NCI-H1417 (cell line): ENCODE measurements around the gene ST6GAL1.
A peak's percentile ranks its signal among the peaks of the same experiment; 100 is the strongest.
"Not testable (repeated sequence)": the region's sequence is repeated elsewhere in the genome, so short reads cannot be mapped to it uniquely, and the experiment has no call there.

Experiments used
- DNase-seq, 3 experiments: peaks; one replicate each; lab custom pipeline; 2025; lab: John Stamatoyannopoulos, UW

The ST6GAL1 gene

DNA sequence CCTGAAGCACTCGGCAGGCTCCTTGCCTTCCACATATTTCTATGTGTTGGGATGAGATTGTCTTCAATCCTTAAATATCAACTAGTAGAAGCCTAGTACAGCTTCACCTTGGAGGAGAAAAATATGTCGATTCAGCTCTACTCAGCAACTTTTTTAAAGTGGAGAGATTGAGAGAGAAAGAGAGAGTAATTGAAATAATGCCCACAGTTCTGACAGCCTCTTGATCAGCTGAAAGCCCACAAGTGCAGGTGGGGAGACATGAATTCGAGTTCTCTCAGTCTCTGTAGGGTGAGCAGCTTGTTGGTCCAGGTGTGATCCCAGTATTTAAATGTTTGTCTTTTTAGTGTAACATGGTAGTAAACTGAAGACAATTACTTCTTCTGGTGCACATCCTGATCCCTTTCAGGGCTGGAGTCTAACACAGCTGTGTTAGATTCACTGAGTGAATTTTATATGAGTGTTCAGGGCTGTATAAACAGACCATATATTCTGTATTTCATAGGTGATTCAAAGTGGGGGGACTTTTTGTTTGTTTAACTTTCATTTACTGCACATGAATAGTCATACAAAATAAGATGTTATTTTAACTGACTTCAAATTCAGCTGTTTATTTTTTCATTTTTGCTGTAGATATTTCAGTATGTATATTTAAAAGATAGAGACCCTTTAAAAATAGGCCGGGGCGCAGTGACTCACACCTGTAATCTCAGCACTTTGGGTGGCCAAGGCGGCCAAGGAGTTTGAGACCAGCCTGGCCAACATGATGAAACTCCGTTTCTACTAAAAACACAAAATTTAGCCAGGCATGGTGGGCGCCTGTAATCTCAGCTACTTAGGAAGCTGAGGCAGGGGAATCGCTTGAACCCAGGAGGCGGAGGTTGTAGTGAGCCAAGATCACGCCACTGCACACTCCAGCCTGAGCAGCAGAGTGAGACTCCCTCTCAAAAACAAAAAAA, 64.0 kb downstream of the ST6GAL1 start:
- no peak for DNase-seq

DNA sequence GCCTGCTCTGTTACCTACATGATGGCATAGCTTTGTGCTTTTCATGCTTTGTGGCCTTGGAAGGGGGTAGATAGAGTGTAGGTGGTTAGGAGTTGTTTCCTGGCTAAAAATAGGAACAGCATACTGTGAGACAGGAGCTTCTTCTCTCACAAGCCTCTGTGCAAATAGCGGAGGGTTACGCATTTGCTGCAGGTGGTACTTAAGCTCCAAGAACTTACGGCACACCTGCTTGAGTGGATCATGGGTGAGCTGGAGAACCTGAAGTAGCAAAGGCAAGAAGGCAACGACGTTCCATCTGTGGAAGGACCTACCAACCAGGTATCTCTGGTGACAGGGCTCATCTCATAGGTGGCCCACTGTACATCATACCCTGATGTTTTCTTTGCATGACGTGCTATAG, 66.0 kb downstream of the ST6GAL1 start:
- peak in 2 of 3 experiments; percentile 12 to 78 for DNase-seq

DNA sequence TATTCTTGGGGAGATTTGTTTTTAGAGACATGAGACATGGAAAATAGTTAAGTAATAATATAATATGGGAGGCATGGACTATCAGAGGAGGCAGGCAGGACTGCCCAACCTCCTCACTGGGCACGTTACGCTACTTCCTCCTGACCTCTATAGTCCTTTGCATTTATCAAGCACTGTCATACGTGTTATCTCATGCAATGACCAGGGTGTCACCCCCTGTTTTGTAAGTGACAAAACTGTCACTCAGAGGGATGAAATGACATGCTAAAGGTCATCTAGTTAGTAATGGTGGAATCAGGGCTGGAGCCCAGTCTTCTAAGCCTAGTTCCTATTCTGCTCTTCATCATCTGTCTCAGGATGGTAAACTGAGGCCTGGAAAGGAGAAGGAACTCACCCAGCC, 66.7 kb downstream of the ST6GAL1 start:
- no peak for DNase-seq

DNA sequence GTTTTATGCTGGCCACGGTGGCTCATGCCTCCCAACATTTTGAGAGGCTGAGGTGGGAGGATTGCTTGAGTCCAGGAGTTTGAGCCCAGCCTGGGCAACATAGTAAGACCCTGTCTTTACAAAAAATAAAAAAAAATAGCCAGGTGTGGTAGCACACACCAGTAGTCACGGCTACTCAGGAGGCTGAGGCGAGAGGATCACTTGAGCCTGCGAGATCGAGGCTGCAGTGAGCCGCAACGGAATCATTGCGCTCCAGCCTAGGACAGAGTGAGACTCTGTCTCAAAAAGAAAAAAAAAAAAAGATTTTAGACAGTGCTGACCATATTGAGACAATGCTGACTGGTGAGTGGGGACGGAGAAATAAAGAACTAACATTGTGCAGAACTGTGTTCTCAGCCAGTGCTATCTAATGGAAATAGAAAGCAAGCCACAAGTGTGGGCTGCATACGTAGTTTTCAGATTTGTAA, 67.2 kb downstream of the ST6GAL1 start:
- no peak for DNase-seq

DNA sequence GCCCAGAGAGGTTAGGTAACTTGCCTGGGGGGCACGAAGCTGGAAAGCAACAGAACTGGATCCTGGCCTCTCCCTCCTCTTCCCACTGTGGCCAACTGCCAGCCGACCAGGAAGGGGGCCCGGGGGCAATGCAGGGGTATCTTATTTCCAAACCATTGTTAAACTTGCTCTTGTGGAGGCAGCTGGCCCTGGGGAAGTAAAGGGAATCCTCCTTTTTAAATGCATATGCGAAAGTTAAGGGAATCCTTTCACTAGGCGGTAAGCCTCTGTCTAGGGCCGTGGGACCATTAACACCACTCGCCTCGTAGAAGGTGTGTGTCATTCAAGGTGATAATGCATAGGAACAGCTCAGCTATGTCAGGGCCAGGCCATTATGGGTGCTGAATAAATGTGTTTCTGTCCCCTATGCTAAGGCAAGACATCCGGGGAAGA, 68.6 kb downstream of the ST6GAL1 start:
- no peak for DNase-seq

DNA sequence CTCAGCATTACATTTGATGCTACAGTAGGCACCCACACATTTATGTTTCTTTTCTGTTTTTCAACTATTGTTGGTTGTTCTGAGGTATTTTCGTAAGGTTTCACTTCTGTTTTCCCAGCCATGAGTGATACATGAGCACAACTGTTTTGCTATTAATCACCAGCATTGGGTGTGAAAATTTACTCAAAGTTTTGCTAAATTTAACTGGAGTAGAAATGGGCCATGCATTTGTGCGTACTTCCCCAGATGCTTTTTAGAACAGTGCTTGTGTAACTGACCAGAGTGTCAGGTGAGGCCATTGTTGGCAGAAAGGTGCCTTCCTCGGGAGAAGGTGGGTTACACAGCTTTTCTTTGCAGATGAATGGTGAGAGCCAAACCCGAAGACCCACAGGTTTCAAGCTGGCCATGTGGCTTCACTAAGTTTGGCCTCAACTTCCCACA, 70.4 kb downstream of the ST6GAL1 start:
- DNase-seq = no peak

DNA sequence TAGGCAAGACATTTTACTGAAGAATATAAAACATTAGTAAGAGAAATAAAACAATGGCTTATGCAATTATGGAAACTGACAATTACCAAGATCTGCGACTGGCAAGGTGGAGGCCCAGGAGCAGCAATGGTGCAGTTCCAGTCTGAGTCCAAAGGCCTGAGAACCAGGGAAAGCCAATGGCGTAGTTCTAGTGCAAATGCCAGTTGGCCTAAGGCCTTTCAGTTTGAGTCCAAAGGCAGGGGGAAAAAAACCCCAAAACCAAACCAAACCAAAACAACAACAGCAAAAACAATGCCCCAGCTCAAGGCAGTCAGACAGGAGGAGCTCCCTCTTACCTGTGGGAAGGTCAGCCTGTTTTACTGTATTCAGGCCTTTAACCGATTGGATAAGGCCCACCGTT, 72.6 kb downstream of the ST6GAL1 start:
- no peak for DNase-seq

DNA sequence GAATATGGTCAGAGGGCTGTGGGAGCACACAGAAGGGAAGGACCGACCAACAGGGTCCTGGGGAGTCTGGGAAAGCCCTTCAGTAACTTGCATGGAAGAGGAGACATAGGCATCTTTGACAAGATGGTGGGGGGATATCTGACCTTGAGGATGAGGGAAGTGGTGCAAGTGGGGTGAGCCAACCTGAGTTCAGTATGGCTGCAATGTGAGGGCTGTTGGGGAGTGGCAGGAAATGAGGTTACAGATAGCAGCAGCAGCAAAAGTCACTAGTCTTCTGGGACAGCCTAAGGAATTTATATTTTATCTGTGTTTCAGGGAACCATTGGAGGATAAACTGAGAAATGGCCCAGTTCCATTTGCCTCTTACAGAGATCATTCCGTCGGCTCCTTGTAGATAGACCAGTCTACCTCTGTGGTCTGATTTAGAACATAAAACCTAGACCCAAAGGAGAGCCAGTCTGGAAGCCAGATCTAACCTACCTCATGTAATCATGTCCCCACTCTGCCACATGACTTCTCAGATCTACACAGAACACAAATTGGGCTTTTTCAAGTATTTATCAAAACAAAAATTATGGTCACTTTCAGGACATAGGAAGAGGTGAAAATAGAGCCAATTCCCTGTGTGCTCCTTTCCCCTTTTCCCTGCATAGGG, 75.6 kb downstream of the ST6GAL1 start:
- no peak for DNase-seq

DNA sequence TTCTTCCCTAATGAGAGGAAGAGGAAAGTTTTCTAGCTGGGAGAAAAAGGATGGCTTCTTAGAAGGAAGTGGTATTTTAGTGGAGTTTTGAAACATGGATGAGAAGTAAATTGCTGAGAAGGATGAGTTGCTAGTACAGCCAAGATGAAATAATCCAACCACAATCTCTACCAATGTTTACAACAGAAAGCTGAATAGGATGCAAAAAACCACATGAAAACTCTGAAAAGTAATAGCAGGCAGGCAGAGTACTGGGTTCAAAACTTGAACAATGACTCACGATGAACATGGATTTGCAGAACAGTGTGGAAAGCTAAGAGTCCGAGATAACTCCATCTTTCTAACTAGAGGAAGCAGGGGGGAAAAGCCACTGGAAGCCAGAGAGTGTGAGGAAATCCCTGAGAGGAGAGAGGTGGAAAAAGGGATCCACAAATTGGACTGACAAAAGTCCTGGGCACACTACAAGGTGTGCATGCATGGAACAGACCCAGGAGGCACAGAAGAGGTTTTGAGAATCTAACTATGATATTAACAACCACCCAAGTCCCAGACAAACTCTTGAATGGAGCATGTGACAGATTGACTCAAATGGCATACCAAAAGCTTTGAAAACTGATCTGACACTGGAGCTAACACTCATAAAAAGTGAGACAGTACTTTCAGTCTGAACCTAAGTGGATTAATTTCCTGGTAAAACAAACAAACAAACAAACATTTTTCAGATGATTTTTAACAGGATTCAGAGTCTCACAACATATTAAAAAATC, 76.7 kb downstream of the ST6GAL1 start:
- DNase-seq = no peak

DNA sequence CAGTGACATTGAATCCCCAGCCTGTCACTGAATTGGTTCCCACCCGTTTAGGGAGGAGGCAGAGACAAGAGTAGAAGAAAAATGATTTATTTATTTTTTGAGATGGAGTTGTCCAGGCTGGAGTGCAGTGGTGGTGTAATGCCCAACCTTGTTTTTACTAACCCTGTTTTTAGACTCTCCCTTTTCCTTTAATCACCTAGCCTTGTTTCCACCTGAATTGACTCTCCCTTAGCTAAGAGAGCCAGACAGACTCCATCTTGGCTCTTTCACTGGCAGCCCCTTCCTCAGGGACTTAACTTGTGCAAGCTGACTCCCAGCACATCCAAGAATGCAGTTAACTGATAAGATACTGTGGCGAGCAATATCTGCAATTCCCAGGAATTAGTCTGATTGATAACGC, 80.1 kb downstream of the ST6GAL1 start:
- not testable (repeated sequence) for DNase-seq

DNA sequence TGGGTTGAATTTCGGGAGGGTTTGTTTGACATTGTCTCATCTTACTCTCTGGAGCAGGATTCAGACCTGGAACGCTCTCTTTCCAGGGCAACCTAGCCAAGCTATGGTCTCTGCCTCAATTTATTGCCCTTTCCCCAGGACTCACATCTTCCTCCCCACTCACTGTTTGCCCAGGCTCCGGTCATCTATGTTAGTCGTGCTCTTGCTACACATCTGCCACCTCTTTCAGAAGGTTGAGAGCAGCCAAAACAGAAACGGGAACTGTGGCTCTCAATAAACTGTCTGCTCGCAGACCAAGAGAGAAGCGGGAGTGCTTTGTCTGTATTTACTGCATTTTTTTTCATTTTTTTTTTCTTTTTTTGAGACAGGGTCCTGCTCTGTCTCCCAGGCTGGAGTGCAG, 81.6 kb downstream of the ST6GAL1 start:
- DNase-seq = no peak

DNA sequence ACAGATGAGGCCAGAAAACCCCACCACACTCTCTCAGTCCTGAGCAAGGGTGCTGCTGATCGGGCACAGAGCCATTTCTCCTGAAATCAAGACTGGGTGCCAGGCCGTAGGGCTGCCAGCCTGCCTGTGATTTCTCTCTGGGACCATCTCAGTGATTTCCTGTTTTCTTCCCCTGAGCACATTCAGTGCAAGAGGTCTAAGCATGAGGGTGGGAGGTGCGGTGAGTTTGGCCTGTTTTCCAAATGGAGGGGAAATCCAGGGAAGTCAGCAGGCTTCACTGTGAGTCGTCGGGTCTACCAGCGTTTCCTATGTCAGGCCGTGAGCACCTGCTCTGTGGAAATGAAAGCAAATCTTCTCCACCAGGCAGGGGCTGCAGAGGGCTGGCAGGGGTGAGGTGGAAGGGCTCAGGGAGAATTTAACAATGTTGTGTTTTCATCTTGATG, 82.3 kb downstream of the ST6GAL1 start:
- DNase-seq = no peak

DNA sequence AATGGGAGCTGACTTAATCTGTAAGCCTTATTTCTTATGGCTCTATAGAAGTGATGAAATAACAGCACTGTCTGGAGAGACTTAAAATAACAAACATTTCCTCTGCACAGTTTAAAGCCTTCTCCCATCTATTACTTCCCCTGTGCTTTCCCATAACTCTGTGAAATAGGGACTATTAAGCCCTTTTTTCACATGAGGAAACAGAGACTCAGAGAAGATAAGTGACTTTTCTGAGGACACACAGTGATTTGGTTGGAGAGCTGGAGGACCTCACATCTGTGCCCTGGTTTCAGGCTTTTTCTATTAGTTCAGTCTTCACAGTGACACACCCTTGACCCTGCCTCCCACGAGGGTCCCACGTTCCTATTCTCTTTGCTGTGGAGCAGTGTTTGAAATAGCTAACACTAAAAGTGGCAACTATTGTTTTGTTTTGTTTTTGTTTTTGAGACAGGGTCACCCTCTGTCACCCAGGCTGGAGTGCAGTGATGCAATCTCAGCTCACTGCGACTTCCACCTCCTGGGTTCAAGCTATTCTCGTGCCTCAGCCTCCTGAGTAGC, 82.9 kb downstream of the ST6GAL1 start:
- no peak for DNase-seq

DNA sequence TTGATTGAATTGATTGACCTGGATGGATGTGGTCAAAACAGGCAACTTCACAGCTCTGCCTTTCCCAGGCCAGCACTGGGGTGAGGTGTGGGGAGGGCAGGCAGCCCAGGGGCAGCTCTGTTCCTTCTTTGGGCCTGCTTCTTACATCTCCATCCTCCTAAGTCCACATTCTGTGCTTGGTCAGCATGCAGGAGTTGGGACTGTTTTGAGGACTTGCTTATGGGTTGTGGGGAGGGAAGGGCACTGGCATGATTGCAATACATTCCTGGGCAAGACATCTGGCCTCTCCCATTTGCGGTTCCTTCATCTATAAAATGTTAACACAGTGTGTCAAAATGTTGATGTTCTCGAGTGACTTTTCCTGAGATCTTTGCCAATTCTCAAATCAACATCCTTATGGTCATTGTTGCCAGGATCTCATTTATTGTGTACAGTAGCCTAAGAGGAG, 84.1 kb downstream of the ST6GAL1 start:
- no peak for DNase-seq

DNA sequence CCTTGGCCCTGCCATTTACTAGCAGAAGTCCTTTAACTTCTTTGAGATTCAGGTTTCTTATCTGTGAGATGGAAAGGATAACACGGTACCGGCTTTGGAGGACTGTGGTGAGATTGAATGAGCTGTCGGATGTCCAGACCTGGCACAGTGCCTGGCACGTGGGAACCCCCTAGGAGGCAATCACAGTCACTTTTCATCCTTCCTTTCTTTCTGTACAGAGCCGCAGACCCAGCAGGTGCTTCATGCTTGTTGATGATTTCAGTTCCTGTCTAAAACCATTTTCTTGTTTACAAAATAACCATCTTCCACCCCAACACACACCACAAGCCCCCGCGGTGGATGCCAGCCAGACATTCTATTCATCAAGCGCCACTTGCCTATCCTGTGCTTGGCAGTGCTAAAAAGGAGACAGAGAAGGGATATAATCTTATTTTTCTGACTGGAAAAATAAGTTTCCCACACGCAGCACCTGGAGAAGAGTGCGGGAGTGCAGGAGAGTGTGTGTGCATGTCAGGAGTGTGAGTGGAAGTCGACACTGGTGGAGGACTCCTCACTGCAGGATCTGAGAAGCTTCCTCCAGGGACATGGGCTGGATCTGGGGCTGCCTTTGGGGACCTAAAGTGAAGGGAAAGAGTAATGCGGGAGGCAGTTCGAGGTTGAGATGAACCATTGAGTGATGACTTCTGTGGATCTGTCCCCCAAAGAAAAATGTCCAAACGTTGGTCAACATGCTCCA, 85.7 kb downstream of the ST6GAL1 start:
- no peak for DNase-seq

DNA sequence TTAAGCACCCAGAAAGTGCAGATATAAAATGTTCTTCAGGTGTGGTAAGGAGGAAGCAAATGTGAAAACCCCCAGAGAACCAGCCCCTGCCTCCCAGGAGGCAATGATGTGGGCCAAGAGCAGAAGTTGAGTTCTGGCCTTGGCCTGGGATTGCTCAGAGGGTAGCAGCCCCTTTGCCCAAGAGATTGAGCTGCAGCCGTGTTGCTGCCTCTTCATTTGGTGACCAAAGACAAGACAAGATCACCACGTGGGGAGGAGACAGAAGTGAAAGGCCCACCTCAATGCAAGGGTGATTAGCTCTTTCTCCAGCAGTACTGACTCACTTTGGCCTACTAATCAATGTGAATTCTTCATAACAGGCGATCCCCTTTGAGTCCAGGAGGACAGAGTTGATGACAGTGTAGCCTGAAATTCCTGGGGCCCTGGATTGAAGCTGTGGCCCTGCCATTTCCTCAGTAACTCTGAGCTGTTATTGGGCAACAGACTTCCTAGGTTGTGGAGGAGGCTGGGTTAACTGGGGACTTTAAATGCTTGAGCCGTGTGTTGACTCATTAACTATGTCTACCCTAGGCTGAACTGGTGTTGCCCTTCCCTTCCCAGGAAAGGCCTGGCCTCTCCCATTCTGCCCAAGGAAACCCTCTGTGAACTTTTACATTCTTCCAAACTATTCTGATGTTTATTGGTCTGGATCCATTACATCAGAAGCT, 86.5 kb downstream of the ST6GAL1 start:
- no peak for DNase-seq

DNA sequence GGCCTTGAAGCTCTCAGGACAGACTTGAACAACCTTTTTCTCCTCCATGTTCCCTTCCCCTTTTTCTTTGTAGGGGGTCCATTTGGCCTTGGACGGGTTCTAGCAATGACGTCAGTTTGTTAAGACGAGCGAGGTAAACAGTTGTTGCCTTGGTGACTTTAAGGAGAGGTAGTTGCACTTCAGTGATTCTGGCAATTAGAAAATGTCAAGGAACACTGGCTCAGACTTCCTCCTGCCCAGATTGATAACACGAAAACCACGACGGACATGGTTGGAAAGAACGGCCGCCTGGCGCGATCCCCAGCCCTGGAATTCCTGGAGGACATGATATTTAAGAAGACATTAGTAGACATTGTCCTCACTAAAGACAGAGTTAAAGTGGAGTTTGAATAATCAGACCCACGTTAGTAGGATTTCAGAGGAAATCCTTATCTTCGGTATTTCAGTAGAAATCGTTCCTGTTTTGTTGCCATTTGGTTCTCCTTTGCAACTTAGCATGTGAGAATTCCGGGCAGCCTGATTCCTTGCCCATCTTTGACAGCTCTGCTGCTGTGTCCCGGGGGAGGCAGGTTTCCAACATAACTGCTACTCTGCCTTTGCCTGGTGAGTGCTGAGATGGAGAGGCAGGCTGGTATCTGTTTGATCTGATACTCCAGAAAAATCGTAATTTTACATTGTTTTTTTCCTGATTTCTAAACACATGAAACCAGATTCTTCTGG, 87.3 kb downstream of the ST6GAL1 start:
- DNase-seq = no peak

DNA sequence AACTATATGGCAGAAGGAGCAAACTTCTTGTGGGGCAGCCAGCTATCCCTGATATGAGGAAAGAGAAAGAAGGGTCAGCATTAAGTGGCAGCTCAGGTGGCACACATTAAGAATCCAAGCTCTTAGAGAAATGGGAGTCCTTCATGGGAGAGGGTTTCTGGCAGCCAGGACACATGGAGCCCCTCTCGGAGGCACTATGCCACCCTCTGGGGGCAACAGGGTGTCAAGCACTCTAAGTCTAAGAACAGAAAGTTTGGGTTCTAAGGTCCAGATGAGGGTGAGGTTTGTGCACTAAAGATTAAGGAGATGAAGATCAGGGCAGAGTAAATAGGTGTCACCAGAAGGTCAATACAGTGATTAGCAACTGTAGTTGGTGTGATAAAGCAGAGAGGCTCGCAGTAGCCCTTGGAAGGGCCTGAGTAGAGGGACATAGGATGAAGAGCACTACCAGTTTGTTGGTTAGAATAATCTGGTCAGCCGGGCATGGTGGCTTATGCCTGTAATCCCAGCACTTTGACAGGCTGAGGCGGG, 89.3 kb downstream of the ST6GAL1 start:
- no peak for DNase-seq

DNA sequence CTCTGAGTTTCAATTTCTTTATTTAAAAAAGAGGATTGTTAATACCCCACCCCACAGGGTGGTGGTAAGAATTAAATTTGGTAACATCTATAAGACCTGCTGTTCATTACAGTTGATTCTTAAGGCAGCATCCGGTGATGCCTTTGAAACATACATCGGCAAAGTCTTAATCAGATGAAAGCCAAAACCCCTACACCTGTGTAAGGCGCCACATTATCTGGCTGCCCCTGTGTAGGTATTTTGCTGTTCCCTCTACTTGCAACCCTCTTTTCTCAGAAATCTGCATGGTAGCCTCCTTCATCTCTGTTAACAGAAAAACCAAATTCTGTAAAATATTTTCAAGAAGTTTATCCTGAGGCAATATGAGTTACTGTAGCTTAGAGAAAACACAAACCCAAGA, 90.0 kb downstream of the ST6GAL1 start:
- no peak for DNase-seq
